ENCODE measurements around the gene CDKN2A.

The CDKN2A gene

DNA sequence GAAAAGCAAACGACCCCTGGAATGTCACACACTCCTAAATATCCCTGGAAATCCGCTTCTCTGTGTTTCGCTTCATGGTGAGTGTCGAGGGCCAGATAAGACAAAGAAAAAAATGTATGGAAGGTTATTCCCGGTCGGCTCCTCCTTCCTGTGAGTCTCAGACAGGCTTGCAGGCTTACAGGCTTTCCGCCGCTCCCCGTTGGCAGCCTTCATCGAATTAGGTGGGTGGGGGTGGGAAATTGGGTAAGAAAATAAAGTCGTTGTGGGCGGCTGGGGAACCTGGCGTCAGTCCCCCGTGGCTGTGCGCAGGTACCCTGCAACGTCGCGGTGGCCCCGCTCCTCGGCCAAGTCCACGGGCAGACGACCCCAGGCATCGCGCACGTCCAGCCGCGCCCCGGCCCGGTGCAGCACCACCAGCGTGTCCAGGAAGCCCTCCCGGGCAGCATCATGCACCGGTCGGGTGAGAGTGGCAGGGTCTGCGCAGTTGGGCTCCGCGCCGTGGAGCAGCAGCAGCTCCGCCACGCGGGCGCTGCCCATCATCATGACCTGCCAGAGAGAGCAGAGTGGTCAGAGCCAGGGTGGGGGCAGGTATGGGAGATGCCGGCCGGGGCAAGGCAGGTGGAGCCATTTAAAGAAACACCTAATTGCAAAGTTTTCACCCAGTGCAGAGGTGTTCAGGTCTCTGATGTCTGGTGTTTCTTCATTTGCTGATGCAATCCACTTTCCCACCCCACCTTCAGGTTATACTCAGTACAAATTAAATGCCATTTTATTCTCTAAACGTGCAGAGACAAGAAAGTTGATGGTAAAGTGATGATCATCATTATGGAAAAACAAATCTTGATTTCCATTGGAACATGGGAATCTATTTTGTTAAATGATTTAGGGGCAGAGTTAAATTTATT, 11.8 kb upstream of the CDKN2A start:
- no peak for DNase-seq

DNA sequence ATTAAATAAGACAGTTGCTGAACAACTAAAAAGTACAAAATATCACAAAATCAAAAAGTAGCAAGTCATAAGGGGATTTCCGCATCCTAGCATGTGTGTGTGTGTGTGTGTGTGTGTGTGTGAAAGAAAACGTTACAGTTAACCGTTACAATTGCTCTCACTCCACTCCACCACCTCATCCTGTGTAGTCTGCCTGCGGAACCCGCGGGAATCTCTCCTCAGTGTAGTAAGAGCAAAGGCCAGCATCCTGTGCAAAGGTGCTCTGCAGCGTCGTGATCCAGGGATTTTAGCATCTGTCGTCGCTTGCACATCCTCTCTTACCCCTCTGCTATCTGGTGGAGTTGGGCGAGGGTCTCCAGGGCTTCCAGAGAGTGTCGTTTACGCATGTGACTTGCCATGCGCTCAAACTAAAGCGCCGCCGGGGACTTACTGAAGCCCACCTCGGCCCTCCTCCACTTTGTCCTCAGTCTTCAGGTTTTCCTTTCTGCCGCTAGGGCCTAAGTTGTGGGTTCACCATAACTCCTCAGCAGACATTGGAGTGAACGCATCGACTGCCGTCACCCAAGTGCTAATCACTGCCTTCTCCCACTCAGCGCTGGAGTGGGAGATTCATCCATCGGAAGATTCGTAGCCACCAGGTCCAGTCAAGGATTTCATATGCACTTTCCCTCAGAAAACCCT, 11.0 kb upstream of the CDKN2A start:
- DNase-seq: no peak

DNA sequence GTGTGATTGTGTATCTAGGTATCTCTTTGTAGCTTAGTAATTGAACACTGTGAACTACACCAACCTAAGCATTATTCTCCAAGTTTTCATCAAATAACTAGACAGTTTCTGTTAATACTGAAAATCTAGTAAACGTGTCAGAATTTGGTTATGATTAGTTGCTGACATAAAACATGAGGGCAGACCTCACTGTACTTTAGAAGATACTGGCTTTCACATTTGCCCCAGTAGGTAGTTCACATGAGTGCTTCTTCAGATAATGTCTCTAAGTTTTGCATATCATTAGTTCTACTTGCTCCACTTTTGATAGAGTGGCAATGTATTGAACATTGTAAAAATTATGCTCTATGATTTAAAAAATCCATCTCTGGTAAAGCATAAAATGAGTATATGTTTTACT, 7.8 kb upstream of the CDKN2A start:
- no peak for DNase-seq

DNA sequence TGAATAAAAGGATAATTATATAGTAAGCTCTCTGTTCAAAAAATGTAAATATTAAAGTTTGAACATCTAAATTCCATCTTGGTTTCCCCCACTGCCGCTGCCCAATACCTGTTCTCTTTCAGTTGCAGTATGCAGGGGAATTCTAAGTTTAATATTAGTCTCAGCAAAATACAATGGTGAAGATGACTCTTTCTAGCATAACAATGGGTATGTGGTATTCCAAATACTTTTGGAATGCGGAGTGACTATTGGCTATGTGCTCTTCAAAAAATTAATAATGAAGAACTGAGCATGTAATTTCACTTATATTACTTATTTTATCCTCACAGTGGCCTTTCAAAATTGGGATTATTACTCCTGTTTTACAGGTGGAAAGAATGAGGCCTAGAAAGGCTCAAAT, 3.8 kb upstream of the CDKN2A start:
- no peak for DNase-seq

DNA sequence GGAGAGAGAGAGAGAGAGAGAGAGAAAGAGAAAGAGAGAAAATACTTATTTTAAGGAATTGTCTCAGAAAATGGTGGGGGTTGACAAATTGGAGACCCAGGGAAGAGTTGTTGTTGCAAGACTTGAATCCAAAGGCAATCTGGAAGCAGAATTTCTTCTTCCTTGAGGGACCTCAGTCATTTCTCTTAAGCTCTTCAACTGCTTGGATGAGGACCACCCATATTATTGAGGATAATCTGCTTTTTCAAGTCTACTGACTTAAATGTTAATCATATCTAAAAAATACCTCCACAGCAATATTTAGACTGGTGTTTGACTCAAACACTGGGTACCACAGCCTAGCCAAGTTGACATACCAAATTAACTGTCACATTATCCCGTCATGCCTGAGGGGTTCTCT, 3.3 kb upstream of the CDKN2A start:
- DNase-seq: no peak

DNA sequence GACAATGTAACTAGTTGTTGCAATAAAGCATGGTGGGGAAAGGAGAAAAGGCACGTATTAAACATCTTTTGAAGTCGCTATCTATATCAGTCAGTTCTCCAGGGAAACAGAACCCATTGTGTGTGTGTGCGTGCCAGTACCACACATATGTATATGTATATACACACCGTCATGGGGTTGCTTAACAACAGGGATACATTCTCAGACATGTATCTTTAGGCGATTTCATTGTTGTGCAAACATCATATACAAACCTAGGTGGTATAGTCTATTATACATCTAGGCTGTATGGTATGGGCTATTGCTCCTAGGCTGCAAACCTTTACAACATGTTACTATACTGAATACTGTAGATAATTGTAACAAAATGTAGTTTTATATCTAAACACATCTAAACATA, 2.7 kb upstream of the CDKN2A start:
- DNase-seq: no peak

DNA sequence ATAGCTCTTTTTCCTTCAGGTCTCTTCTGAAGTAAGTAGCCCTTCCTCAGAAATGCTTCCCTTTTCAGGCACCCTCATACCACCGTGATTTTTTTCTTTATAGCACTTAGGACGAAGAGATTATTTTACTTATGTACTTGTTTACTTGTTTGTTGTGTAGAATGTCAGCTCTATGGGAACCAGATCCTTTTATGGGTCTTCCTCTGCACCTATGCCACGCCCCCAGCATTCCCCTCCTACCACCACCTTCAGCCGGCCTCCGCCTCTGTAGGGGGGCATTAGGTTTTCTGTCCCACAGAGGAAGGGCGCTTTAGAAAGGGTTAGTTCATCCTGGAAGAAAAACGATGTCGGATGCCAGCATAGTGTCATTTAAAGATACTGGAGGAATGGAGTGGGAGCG, 2.2 kb upstream of the CDKN2A start:
- no peak for DNase-seq

DNA sequence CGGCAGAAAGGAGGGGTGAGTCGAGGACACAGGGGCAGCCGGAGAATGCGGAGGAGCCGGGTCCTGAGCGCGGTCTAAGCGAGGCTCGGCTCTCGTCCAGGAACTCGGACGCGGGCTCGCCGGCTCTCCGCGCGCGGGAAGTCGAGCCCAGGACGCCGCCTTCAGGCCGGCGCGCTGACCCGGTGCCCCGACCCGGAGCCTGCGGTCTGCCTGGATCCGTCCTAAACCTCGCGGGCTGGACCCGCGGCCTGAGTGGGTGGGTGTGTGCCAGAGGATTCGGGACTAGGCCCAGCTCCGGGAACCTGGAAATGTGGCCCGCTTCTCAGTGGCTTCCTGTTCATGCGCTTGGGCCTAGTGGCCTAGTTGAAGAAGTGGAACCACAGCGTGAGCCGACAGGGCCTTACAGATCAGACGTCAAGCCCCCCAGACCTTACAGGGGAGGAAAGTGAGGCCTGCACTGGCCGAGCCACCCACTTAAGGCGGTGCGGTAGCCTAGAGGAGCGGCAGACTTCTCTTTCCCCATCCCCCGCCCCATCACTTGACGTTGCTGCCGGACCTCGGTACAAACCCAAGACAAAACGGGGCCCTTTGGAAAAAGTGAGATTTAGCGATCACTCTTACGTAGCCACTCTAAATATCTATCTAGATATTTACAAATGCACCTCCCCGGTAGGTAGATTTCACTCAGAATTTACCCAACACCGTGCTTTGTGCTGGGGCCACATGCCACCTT, 1.6 kb upstream of the CDKN2A start:
- DNase-seq: no peak

DNA sequence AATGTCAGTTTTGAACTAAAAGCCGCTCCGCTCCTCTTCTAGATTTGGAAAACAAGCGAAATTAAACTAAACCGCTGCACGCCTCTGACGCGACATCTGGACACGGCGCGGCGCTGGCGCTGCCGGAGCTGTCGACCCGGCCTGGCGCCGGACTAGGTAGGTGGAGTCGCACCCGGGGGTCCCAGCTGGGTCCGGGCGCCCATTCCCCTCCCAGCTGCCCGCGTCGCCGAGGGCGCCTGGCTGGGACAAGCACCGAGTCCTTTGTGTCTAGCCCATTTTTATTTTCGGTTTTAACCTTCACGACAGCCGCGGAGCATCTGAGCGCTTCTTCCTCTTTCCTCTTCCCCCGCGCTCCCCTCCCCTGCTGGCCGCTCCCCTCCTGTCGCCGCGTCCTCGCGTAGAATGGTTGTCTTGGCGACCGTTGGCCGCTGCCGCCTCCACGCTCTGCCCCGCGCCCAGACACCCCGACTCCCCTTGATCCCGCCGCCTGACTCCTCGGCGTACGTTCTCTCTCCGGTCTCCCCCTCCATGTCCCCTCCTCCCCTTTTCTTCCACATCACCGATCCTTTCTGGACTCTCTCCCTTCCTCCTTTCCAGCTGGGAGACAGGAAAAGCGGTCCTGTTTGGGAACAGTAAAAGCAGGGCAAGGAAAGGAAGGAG, 944 bp upstream of the CDKN2A start:
- peak; percentile 56 for DNase-seq

DNA sequence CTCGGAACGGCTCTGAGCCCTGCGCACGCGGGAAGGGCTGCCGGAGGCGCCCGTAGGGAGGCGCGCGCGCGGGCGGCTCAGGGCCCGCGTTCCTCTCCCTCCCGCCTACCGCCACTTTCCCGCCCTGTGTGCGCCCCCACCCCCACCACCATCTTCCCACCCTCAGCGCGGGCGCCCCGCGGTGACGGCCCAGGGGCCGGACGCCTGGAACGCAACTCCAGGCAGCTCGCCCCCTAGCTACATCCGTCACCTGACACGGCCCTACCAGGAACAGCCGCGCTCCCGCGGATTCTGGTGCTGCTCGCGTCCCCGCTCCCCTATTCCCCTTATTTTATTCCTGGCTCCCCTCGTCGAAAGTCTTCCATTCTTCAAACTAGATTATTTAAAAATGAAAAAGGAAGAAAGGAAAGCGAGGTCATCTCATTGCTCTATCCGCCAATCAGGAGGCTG, 389 bp upstream of the CDKN2A start, which contains the start of gene CDKN2B-AS1:
Gene CDKN2B-AS1, plus strand, starts transcription at position 236 of the 450 bp plus-strand sequence.
- DNase-seq: peak; percentile 29

DNA sequence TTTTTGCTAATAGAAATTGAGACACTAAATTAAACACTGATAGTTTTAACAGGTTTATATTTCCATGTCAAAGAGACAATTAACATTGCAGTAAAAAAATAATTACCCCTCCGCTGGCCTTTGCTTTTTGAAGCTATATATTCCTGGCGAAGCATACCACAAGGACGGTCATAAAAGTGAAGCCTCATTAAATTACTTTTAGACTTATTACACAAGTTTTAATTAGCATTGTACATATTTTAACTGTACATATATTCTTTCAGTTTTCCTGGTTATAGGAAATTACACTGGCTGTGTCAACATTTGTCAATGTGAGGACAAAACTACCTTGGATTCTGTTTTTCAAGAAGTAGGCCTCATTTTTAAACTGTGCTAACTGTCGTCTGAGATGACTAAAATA, 1.2 kb downstream of the CDKN2A start:
- no peak for DNase-seq

DNA sequence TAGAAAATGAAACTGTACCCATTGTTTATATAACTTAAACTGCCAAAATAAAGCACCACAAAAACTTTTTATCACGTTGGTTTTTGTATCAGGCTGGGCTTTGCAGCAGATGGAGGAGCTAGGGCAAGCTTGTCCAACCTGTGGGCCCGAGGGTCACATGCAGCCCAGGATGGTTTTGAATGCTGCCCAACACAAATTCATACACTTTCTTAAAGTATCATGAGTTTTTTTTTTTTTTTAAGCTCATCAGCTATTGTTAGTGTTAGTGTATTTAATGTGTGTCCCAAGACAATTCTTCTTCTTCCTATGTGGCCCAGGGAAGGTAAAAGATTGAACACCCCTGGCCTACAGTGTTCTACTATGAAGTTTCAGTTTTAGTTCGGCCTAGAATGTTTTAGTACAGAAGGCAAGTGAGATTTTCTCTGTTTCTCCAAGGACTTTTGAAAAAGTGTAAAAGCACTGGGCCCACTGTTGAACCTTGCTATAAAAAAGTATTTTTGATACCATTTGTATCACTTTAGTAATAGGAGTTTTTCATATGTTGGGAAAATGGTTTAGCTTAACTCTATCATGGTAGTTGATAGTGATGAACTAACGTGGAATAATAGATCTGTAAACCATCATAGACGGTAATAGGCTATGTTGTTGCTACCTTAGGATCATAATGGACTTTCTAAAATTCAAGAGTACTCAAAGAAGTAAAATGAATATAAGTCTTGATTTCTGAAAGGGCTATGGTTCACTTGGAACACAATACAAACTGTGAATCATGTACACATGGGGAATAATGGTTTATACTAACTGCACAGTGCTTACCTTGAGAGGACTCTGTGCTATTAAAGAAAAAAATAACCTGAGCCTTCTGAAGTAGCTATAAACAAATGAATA, 2.9 kb downstream of the CDKN2A start:
- no peak for DNase-seq

DNA sequence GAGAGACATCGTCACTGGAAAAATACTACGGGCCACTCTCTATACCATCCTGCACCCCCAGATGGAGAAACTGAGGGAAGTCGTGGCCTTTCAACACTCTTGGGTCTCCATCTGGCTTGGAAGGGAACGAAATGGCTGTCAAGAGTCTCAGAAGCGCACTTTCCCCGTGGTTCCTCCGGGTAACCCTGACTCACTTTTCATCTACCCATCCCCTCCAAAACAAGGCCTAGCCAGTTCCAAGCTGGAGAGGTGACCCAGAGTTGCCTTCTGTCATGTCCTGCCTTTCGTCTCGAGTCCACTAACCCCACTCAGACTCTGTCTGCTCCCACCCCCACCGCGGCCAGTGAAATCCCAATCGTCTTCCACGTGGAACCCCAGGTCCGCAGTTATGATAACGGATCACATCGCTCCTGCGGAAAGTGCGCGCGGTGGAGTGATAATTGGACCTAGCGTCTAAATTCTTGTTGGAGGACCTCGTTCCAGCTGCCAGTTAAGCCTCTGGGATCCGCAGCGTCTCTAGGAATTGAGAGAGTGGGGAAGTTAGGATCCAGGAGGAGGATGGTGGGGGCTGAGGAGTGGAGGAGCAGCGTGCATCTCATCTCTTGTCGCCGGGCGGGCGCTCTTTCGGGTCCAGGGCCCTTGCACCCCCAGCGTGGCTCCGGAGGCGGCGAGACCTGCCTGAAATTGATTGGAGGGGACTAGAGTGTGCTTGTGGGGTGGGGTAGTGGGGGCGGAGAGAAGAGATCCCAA, 4.6 kb downstream of the CDKN2A start:
- no peak for DNase-seq

DNA sequence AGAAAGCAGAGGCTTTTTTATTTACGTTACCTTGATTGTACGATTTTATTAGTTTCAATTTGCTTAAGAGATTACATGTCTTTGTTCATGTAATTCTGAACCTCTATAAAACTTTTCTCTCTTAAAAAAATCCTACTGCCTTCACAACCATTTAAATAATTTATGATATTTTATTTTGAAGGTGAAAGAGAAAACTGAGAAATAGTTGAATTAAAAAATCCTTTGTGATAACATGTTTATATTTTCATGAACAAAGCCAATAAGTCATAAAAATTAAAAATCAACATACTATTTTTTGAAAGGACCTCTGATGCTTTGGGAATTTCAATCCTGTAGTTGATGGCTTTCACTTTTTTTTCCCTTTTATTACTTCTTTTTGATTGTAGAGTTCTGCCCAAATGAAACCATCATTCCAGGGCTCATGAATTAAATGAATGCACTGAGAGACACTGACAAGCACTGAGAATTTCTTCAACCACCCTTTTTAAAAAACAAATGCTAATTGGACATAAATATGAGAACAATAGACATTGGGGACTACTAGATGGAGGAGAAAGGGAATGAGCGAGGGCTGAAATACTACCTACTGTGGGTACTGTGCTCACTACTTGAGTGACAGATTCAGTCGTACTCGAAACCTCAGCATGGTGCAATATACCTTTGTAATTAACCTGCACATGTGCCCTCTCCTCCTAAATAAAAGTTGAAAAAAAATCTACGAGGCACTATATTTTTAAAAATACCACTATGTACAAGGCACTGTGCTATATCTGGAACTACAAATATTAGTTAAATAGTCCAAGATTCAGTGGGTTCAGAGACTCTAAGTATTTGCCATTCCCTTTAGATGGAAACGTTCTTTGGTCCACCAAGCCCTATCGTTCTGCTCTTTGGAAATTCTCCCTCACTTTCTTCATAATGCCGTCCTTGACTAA, 5.9 kb downstream of the CDKN2A start:
- no peak for DNase-seq

DNA sequence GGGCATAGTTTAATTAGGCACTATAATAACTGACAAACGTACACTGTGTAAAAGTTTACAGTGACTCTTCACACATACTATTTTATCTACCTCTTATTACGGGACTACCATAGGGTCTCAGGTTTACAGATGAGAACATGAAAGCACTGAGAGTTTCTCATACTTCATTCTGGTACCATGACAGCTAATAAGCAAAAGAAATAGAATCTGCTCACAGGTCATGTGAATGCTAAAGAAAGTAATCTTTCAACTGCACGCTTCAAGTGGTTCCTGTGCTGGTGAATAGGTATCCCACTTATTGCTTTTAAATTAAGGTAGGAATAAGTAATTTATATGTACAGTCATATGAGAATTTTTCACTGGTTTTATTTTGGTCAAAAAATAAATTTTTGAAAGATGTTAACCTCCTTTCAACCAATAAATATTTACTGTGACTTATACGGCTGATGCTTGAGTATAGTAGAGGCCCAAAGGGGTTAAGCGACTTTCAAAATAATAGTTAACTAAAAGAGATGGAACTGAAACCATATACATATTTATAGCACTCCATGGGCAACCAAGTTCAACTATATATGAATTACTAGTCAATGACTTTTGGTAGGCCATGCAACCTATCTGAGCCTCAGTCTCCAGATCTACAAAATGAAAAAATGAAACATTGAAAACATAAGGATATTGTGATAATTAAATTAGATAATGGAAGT, 8.1 kb downstream of the CDKN2A start:
- DNase-seq: no peak

DNA sequence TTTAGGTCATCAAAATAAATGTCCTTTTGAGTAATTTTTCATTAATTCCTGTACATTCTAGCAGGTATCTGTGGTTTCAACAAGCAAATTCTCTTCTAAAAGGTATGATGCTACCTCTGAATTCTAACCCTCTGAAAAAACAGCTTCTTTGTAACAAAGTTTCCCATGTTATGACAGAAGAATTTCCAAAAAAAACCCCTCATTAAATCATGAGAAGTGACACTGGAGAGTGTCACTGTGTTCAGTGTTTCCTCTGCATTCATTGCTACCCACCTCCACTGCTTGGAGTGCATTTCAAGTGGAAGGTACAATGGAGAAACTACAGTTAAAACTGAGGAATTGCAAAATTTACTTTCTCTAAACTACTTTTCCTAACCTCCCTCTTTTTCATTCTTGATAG, 10.1 kb downstream of the CDKN2A start:
- DNase-seq: no peak

DNA sequence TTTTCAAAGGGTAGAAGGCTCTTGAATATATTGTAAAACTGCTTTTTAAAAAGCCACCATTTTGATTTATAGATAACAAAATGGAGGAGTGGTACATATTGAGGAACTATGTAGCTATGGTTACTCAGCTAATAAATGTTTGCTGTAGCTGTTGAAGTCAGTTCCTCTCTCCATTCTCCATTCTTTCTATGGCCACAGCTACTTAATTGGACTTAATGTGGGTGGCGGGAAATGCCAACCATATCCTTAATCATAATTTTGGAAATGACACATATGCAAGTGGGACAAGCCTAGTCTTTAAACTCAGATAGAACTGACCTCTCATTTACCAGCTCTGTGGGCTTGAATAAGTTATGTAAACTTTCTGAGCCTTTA, 10.6 kb downstream of the CDKN2A start:
- no peak for DNase-seq

DNA sequence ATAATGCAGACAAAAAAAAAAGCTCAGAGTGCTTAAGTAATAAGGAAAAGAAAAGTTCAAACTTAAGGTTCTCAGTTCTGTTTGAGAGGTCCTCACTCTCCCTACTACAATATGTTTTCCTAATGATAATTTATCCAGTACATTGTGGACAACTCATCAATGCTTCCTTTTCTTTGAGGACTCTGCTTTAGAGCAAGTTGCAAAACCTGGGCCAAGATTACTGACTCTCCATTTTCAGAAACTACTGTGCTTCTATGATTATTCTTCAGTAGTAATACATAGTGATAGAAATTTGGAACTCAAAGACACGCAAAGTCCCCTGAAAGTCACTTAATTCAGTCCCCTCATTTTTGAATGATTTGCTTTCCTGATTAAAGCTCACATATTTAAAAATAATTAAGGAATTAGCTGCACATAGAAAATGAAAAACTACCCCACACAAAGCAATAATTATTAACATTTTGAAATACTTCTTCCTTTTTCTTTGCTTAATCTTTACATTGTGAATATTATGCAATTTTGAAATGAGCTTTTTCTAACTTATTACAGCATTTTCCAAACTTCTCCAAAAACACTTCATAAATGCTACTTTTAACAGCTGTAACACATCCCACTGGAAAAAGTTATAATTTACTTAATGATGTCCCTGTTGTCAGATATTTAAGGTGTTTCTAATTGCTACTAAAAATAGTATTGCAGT, 11.2 kb downstream of the CDKN2A start:
- no peak for DNase-seq

DNA sequence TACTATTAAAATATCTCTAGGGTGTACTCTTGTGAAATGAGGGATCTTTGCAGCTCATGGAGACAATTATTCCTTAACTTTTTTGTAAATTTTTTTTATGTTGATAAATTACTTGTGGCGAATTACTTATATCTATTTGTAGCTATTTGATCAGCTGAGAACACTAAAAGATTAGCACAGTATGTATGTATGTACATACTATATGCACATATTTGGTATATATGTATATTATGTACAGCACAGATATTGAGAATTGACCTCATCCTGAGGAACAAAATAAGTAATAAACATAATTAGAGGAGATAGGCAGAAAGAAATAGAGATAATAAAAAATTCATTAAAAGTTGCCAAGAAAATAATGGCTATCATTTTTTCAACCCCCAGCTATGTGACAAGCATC, 11.8 kb downstream of the CDKN2A start:
- DNase-seq: no peak

Data from activated naive CD4-positive, alpha-beta T cell treated with anti-CD3 and anti-CD28 coated beads, Interleukin-2, amount 50 U/mL, for 16 hours (primary cell).